Effector memory CD4-positive, alpha-beta T cell (primary cell): Measurements from ENCODE around the gene OLFML2B.

ENCODE experiments used
- DNase-seq, 3 donors: peaks; one replicate each; pipeline ENCODE4 v3.0.0-alpha.2; 2020
- H3K27ac ChIP-seq: 2 replicates; pipeline ENCODE4 v1.7.0; 2013; ENCODE audit warnings: mild to moderate bottlenecking, low read length, moderate library complexity; ENCODE audit not compliant: insufficient read depth, poor library complexity, severe bottlenecking
- H3K27me3 ChIP-seq: replicated peaks from 2 replicates; pipeline ENCODE4 v1.7.0; 2013; ENCODE audit warnings: mild to moderate bottlenecking, low read length; ENCODE audit not compliant: insufficient read depth, control insufficient read depth, poor library complexity, severe bottlenecking
- H3K36me3 ChIP-seq: 2 replicates; pipeline ENCODE4 v1.7.0; 2013; ENCODE audit warnings: mild to moderate bottlenecking, low read length, moderate library complexity; ENCODE audit not compliant: control insufficient read depth, insufficient read depth
- H3K4me1 ChIP-seq: 2 replicates; pipeline ENCODE4 v1.7.0; 2013; ENCODE audit warnings: low read length, mild to moderate bottlenecking; ENCODE audit not compliant: control insufficient read depth, insufficient read depth, poor library complexity, severe bottlenecking
- H3K4me3 ChIP-seq: 2 replicates; pipeline ENCODE4 v1.7.0; 2013; ENCODE audit warnings: low read length, low read depth, mild to moderate bottlenecking; ENCODE audit not compliant: insufficient read depth, poor library complexity, severe bottlenecking
- H3K9me3 ChIP-seq: 2 replicates; pipeline ENCODE4 v1.7.0; 2013; ENCODE audit warnings: mild to moderate bottlenecking, low read length, moderate library complexity; ENCODE audit not compliant: control insufficient read depth

OLFML2B gene

GRCh38 chr1:161986328-161986727 lies 37.3 kb downstream of the OLFML2B start:
- Histone ChIP-seq H3K27ac (no peak overlapping the region), H3K36me3 (no peaks in the 10 kb centered on the region), H3K9me3 (no peaks in the 10 kb centered on the region), H3K4me3 (no peak overlapping the region), H3K27me3 (peaks cover 3% of the 10 kb centered on the region), H3K4me1 (no peaks in the 10 kb centered on the region)
- no peak for DNase-seq

- DNase-seq: no peak
- Histone ChIP-seq H3K9me3 (no peaks in the 10 kb centered on the region), H3K27me3 (peaks cover 3% of the 10 kb centered on the region)
These were observed 38.3 kb downstream of the OLFML2B start for GRCh38 chr1:161985301-161985822.

GRCh38 chr1:161983725-161984124 lies 39.9 kb downstream of the OLFML2B start:
- Histone ChIP-seq H3K27me3 (no peaks in the 10 kb centered on the region), H3K4me1 (no peaks in the 10 kb centered on the region), H3K4me3 (no peak overlapping the region), H3K27ac (no peak overlapping the region), H3K36me3 (no peaks in the 10 kb centered on the region), H3K9me3 (no peaks in the 10 kb centered on the region)
- DNase-seq: no peak

More at GRCh38 chr1:161985301-161985822, 38.3 kb downstream of the OLFML2B start:
- Histone ChIP-seq H3K4me3 (no peak overlapping the region), H3K4me1 (no peaks in the 10 kb centered on the region), H3K27ac (no peak overlapping the region), H3K36me3 (no peaks in the 10 kb centered on the region)

GRCh38 chr1:161982917-161983316 lies 40.8 kb downstream of the OLFML2B start:
- Histone ChIP-seq H3K4me1 (no peaks in the 10 kb centered on the region), H3K27me3 (no peaks in the 10 kb centered on the region)

GRCh38 chr1:161982507-161982895 lies 41.2 kb downstream of the OLFML2B start:
- H3K4me1 ChIP-seq: no peaks in the 10 kb centered on the region
- no peak for DNase-seq
- no peak overlapping the region for H3K4me3 ChIP-seq
- H3K27ac ChIP-seq: no peak overlapping the region
- no peaks in the 10 kb centered on the region for H3K27me3 ChIP-seq
- H3K9me3 ChIP-seq: no peaks in the 10 kb centered on the region
- H3K36me3 ChIP-seq: no peaks in the 10 kb centered on the region

More at GRCh38 chr1:161982917-161983316, 40.8 kb downstream of the OLFML2B start:
- Histone ChIP-seq H3K36me3 (no peaks in the 10 kb centered on the region), H3K4me3 (no peak overlapping the region), H3K27ac (no peak overlapping the region), H3K9me3 (no peaks in the 10 kb centered on the region)
- no peak for DNase-seq

- H3K27ac ChIP-seq: no peak overlapping the region
- no peak overlapping the region for H3K4me3 ChIP-seq
- no peaks in the 10 kb centered on the region for H3K4me1 ChIP-seq
- no peaks in the 10 kb centered on the region for H3K36me3 ChIP-seq
- DNase-seq: no peak
- no peaks in the 10 kb centered on the region for H3K9me3 ChIP-seq
- H3K27me3 ChIP-seq: no peaks in the 10 kb centered on the region
These were observed 41.7 kb downstream of the OLFML2B start for GRCh38 chr1:161981735-161982506.

- Histone ChIP-seq H3K4me3 (no peak overlapping the region), H3K27ac (no peak overlapping the region), H3K36me3 (no peaks in the 10 kb centered on the region), H3K9me3 (no peaks in the 10 kb centered on the region), H3K4me1 (no peaks in the 10 kb centered on the region), H3K27me3 (no peaks in the 10 kb centered on the region)
- no peak for DNase-seq
These were observed 42.5 kb downstream of the OLFML2B start for GRCh38 chr1:161981126-161981525.

- DNase-seq: no peak
- Histone ChIP-seq H3K9me3 (no peaks in the 10 kb centered on the region), H3K27ac (no peak overlapping the region), H3K27me3 (no peaks in the 10 kb centered on the region), H3K4me3 (no peak overlapping the region), H3K4me1 (no peaks in the 10 kb centered on the region), H3K36me3 (no peaks in the 10 kb centered on the region)
These were observed 45.5 kb downstream of the OLFML2B start for GRCh38 chr1:161978011-161978790.

GRCh38 chr1:161973924-161974845 lies 49.5 kb downstream of the OLFML2B start:
- no peak for DNase-seq
- Histone ChIP-seq H3K4me3 (no peak overlapping the region), H3K27me3 (no peaks in the 10 kb centered on the region), H3K9me3 (no peaks in the 10 kb centered on the region), H3K4me1 (no peaks in the 10 kb centered on the region), H3K36me3 (no peaks in the 10 kb centered on the region), H3K27ac (no peak overlapping the region)
